ENCODE results near the gene DTX3.
"Not testable (repeated sequence)": the region's sequence is repeated elsewhere in the genome, so short reads cannot be mapped to it uniquely, and the experiment has no call there.

The DTX3 gene

DNA sequence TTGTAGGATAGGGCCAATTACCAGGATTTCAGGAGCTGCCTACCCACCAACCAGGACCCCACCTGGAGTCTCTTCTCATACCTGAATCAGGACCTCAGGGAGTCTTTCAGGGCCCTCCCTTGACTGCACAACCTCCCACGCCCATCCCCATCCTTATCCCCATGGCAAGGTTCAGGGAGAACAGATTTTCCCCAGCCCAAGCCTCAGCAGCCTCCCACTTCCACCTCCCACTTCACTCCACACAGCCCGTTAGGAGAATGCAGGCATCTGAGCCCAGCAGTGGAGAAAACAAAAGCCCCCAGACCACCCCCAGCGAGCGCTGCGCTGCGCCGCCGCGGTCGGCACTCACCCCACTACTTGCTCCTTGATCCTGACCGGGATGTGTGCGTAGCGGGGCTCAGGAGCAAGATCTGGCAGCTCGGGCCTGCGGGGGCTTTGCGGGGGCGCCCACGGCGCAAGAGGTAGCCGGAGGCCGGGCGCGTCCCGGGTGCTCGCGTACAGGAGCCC is 27.0 kb downstream of the DTX3 start:
- DNase-seq = no peak

DNA sequence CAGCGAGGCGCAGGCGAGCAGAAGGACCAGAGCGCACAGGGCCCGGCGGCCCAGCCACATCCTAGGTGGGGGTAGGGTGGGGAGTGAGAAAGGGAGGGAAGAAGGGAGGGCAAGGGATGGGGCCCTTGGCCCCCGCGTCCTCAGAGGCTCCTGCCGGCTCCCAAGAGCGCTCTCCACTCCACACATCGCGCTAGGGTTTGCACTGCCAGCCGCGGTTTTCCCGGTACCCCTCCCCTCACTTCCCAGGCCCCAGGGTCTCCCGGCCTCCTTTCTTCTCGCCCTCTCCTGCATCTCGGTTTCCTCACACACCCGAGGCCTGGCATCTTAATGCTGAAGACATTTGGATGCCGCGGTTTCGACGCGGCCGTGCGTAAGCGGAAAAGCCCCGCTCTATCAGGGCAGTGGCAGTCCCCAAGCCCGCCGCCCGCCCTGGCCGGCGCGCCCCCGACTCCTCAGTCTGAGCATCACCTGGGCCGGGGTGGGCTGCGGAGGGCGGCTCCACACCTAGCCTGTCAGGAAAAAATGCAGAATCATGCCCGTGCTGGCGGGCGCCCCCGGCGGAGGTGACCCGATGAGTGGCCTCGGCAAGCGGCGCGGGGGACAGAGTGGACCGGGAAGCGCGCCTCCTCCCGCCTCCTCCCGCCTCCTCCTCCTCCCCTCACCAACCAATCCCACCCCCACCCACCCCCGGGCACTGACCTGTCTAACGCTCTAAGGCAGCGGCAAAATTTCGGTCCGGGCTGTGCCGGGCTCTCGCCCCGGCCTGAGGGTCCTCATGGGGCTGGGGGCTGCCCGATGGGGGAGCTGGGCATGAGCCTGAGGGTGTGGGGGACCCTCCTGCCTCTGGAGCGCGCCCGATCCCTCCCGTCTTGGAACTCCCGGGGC is 27.7 kb downstream of the DTX3 start:
- DNase-seq = peak in 7 of 58 donors; percentile 22 to 53 (median 33)

- DNase-seq = peak in 33 of 58 donors; percentile 28 to 73 (median 49)
These were observed 28.6 kb downstream of the DTX3 start, which contains the start of gene B4GALNT1 for GRCh38 chr12:57632958-57633840. TSS of gene B4GALNT1 (minus strand) at chr12:57633201. CDS start at chr12:57632132, 1,069 bp downstream.

DNA sequence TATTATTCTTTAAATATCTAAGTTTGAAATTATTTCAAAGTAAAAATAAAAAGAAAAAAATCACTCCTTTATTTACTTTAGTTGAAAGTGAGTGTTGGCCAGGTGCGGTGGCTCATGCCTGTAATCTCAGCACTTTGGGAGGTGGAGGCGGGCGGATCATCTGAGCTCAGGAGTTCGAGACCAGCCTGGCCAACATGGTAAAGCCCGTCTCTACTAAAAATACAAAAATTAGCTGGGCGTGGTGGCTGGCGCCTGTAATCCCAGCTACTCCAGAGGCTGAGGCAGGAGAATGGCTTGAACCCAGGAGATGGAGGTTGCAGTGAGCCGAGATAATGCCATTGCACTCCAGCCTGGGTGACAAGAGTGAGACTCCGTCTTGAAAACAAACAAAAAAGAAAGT is 32.1 kb downstream of the DTX3 start:
- not testable (repeated sequence) for DNase-seq

GRCh38 chr12:57637364-57637763 is 32.7 kb downstream of the DTX3 start:
- DNase-seq = no peak

DNA sequence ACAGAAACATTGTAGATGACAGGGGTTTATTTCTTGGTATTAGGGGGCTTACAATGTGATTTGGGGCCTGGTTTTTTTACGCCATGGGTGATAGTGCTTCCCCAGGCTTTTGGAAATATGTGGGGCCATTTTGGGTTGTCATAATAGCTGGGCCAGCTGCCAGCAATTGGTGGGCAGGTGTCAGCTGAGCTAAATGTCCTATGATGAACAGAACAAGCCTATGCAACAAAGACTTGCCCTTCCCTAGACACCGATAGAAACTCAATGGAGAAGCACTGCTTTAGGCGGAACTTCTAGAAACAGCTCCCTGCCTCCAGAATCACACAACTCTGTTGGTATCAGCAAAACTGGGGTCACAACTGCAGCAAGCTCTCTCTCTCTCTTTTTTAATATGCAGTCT is 33.5 kb downstream of the DTX3 start:
- DNase-seq = no peak

GRCh38 chr12:57640175-57641042 is 35.8 kb downstream of the DTX3 start:
- DNase-seq = no peak

DNA sequence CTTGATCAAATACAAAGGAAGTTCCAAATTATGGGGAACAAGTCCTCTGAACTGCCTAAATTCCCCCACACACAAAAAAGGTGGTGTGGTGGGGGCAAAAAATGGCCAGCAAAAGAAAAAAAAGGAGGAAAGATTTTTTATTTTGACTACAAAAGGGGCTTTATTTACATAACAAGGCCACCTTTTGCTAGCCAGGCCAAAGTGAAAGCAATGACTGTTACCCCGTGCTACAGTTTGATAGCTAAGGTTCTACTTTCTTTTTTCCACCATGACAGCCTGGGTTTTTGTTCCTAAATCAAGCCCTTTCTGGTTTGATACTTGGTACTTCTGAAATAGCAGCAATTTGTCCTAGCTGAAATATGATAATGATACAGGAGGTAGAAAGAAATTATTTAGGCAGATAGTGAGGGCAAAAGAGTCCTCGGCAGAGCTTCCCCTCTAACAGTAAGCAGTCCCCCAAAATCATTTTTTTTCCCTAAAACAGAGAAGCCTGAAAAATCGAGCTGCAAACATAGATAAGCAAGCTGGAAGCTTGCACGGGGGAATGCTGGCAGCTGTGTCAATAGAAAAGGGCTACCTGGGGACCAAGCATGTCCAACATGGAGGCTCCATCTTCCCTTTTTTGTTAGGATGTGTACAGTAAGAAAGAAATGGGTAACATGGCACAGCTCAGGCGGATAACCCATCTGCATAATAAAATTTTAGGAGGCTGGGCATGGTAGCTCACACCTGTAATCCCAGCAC is 37.2 kb downstream of the DTX3 start:
- no peak for DNase-seq

GRCh38 chr12:57645990-57646658 is 41.5 kb downstream of the DTX3 start:
- not testable (repeated sequence) for DNase-seq

- not testable (repeated sequence) for DNase-seq
These were observed 42.0 kb downstream of the DTX3 start for GRCh38 chr12:57646659-57647049.

GRCh38 chr12:57654042-57654441 is 49.4 kb downstream of the DTX3 start:
- no peak for DNase-seq

GRCh38 chr12:57655541-57656240 is 51.1 kb downstream of the DTX3 start:
- no peak for DNase-seq

DNA sequence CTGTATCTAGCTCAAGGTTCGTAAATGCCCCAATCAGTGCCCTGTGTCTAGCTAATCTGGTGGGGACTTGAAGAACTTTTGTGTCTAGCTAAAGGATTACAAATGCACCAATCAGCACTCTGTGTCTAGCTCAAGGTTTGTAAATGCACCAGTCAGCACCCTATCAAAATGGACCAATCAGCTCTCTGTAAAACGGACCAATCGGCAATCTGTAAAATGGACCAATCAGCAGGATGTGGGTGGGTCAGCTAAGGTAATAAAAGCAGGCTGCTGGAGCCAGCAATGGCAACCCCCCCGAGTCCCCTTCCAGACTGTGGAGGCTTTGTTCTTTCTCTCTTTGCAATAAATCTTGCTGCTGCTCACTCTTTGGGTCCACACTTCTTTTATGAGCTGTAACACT is 51.8 kb downstream of the DTX3 start:
- not testable (repeated sequence) for DNase-seq

- DNase-seq = no peak
These were observed 53.1 kb downstream of the DTX3 start for GRCh38 chr12:57657744-57658143.

GRCh38 chr12:57658890-57659289 is 54.3 kb downstream of the DTX3 start:
- DNase-seq = no peak

Data from anterior cingulate cortex (tissue), 58 donors.